ENCODE results near the gene STMN3.

GRCh38 chr20:63628246-63628975, 24.8 kb downstream of the STMN3 start:
- TF ChIP-seq CTCF (IDR thresholded peaks at IDR 0.05): no peak
- TF ChIP-seq POLR2A (IDR thresholded peaks at IDR 0.05): no peak

Measured in vagina (tissue), 2 donors.